Stimulated activated naive CD8-positive, alpha-beta T cell treated with anti-CD3 and anti-CD28 coated beads, Interleukin-15, Interleukin-2, amounts not matched to agents 100 U/mL and 50 U/mL, for 24 hours (primary cell): ENCODE data around the gene TERT.

Experiments used
- ATAC-seq: fragments of 150-1000 bp; cut with Tn5 transposase; one replicate; pipeline ENCODE4 v1.10.0; 2021
- DNase-seq: peaks from one replicate; pipeline ENCODE4 v3.0.0; 2021

TERT gene

DNA sequence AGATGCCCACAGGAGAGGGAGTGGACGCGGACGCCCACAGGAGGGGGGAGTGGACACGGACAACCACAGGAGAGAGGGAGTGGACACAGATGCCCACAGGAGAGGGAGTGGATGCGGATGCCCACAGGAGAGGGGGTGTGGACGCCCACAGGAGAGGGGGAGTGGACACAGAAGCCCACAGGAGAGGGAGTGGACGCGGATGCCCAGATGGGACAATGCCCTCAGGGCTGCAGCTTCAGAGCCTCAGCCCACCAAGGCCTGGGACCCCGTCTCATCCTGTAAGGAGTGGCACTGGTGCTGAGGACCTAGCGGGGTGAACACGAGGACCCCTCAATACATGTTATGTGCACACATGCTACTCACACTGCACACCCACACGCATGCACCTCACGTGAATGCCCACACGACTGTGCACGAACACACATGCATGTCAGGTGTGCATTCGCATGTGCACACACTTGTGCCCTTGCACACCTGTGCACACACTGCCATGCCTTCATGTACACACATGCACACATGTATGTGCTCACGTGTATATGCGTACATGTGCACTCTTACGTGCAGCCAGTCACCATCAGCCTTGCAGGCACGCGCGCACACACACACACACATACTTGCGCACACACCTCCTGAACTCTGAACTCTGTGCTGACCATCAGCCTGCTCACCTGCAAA is 34.9 kb downstream of the TERT start:
- DNase-seq, result no peak
- ATAC-seq, result no peak

GRCh38 chr5:1257841-1258240 is 37.0 kb downstream of the TERT start:
- DNase-seq (no peak), ATAC-seq (no peak)

- DNase-seq (no peak), ATAC-seq (no peak)
Measured at GRCh38 chr5:1257363-1257762, 37.5 kb downstream of the TERT start.

DNA sequence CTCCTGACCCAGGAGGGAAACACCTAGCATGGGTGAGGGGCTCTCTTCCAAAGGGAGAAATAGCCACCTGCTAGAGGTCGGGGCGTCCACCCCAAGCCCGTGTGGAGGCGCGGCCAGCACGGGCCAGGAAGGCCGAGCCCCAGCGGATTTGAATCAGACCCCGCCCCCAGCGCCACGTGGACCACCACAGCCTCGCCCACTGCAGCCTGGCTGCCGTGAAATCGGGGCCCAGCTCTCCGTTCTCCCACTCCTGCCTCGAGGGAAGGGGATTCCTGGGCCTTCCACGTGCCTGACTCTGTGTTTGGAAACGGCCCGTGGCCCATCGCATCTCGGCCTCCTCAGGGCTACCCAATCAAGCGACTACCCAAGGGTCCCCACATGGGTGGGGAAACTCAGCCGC is 38.1 kb downstream of the TERT start:
- ATAC-seq, result no peak

GRCh38 chr5:1255081-1255561 is 39.7 kb downstream of the TERT start:
- peak; percentile 19 for ATAC-seq
- peak; percentile 35 for DNase-seq

More for the DNA sequence above, 38.1 kb downstream of the TERT start:
- DNase-seq, result no peak

GRCh38 chr5:1254196-1254595 is 40.7 kb downstream of the TERT start:
- ATAC-seq, result no peak
- no peak for DNase-seq

- DNase-seq (no peak), ATAC-seq (no peak)
Measured at GRCh38 chr5:1253456-1254105, 41.3 kb downstream of the TERT start.

GRCh38 chr5:1252681-1253080 is 42.2 kb downstream of the TERT start:
- no peak for DNase-seq

DNA sequence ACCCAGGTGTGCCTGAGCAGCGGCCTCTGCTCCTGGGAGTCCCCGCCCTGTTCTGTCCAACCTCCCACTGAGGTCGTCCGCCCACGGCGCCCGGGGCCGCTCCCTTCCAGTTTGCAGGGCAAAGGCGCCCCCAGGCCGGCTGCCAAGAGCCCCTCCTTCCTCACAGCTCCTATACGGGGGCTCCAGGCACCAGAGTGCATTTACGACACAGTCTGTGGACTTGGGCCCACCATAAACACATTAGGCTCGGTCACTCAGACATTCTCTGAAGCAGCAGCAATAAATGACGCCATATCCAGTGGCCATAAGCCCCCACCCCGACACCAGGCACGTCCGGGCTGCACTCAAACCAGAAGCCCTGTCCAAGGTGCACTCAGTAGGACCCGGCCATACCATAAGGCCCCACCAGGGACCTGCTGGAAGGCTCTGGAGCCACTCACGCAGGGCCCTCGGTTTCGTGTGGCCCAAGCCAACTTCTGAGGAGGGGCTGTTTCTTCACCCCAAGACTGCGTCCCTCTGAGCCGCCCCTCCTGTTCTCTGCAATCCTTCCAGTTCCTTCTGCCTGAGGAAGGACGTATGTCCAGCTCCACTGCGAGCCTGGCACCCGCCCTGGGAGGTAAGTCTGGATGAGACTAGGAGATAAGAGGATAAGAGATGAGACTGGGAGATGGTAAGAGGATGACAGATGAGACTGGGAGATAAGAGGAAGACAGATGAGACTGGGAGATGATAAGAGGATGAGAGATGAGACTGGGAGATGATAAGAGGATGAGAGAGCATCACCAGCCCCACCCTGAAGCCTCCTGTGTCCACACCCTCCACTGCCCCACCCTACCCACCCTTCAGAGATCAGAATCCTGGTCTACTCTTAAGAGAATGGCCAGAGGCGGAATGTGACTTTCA is 42.9 kb downstream of the TERT start:
- DNase-seq (no peak), ATAC-seq (no peak)

More at GRCh38 chr5:1252681-1253080, 42.2 kb downstream of the TERT start:
- ATAC-seq, result no peak

GRCh38 chr5:1249366-1250280 is 45.2 kb downstream of the TERT start:
- ATAC-seq, result no peak

DNA sequence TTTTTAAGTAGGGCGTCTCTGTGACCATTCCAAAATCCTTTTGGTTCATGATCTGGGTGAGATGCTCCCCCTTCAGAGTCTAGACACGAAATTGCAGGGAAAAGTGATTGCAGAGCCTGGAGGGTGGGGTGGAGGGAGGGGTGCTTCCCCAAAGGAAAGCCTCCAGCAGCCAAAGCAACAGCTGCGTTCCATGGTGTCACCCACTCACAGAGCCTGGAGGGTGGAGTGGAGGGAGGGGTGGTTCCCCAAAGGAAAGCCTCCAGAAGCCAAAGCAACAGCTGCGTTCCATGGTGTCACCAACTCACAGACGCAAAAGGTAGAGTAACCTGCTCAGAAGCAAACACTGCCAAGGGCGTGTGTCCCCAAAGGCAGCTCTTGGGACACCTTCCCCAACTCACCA is 47.1 kb downstream of the TERT start:
- DNase-seq (no peak), ATAC-seq (no peak)

More at GRCh38 chr5:1249366-1250280, 45.2 kb downstream of the TERT start:
- no peak for DNase-seq

DNA sequence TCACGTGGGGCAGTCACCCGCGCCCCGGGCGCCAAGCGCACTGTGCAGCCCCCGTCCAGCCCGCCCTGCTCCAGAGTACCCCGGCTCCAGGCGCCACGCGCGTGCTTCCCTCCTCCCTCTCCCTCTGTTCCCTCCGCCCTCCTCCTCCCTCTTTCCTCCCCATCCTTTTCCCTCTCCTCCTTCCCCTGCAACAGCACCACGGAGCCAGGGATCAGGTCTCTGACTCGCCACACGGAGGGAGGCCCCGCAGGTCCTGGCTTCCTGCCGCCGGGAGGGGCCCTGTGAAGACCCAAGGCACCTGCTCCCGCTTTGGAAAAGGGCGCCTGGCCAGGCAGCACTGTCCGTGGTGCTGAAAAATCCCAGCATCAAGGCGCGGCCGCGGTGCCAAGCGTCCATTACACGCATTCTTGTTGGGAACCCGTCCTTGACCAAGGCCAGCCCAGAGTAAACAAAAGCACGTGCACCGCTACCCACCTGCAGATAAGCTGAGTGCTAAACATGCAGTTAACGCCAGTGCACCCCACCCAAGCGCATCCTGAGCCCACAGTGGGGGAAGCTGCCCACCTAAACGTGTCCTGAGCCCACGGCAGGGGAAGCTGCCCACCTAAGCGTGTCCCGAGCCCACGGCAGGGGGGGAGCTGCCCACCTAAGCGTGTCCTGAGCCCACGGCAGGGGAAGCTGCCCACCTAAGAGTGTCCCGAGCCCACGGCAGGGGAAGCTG is 48.0 kb downstream of the TERT start:
- ATAC-seq, result no peak

GRCh38 chr5:1245905-1246576 is 48.8 kb downstream of the TERT start:
- DNase-seq (no peak), ATAC-seq (no peak)

More for the DNA sequence above, 48.0 kb downstream of the TERT start:
- peak; percentile 21 for DNase-seq

DNA sequence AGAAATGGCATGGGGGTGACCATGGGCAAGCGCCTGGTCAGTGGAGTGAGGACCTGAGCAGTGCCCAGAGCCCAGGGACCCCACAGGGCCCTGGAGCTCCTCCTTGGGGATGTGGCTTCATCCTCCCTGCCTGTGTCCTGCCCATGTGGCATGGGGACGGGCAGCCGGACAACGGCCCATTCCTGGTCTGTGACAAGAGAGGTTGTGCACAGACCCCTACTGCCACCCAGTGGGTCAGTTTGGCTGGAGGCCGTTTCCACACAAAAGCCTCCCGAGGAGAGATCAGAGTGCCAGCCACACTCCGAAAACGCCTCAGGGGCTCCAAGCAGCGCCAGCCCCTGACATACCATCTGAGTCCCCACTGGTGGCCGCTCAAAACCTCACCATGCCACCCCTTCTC is 49.9 kb downstream of the TERT start:
- ATAC-seq (no peak), DNase-seq (no peak)

DNA sequence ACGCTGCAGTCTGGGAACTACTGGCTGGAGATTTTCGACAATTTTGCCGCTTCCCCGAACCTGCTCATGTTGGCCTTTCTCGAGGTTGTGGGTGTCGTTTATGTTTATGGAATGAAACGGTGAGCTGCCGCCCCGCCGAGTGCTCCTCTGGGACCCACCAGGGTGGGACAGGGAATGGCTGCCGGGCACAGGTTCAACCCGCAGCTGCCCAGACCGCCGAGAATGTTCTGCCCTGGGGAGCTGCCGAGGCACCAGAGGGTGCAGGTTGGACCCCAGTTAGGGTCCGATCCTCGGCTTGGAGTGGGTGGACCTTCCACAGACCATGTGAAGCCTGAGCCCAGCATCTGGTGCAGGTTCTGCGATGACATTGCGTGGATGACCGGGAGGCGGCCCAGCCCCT is 50.6 kb downstream of the TERT start:
- DNase-seq (no peak), ATAC-seq (no peak)

GRCh38 chr5:1243487-1244130 is 51.3 kb downstream of the TERT start:
- DNase-seq, result no peak
- ATAC-seq, result no peak

GRCh38 chr5:1242733-1243486 is 52.0 kb downstream of the TERT start:
- ATAC-seq (peak; percentile 8), DNase-seq (no peak)

DNA sequence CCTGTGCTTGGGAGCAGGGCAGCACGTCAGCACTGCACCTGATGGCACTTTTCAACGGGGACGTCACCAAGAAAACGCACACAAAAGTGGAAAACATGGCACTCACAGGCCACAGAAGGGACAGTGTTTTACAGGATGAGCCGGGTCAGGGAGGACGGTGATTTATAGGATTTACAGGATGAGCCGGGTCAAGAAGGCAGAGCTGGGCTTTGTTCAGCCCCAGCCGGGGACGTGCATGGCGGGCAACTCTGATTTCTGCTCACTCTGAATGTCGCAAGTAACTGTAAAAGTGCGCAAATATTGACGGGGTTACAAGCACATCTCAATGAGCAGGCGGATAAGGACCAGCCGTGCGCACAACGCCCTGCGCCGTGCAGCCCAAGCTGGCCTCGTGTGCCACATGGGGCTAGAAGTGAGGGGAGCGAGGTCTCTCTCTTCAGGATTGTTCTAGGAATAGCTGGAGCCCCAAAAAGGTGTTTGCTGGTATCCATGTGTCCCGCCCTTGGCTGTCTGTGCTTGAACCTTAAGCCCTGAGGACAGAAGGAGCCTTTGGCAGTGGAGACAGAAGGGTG is 53.3 kb downstream of the TERT start:
- ATAC-seq, result no peak

More for the DNA sequence above, 53.3 kb downstream of the TERT start:
- DNase-seq, result no peak
